K562 (cell line): Measurements from ENCODE around the gene APC2. TPM values are rescaled to one million over a fixed set of nuclear protein-coding genes. Genes with fewer than 3 reads are reported as not detected.

Source experiments
- AFF4 ChIP-seq: sonication (generic); formaldehyde crosslinking; IDR thresholded peaks from 2 replicates; pipeline ENCODE4 v1.8.0; 2023; ENCODE audit warnings: mild to moderate bottlenecking, missing genetic modification reagents
- ARNT ChIP-seq, 2 experiments: fragments of 450-650 bp; IDR thresholded peaks; 2 replicates each; pipeline ENCODE4 v1.6.1; 2016; ENCODE audit warnings: mild to moderate bottlenecking in 1 of 2
- CREB5 ChIP-seq: fragments of 250-450 bp; sonication (Bioruptor Pico); IDR thresholded peaks from 2 replicates; pipeline ENCODE4 v1.5.0; 2020; ENCODE audit warnings: mild to moderate bottlenecking
- EGR1 ChIP-seq: fragments of 450-650 bp; conservative IDR thresholded peaks from 2 replicates; pipeline ENCODE4 v1.6.1; 2017; ENCODE audit warnings: mild to moderate bottlenecking
- HNRNPL ChIP-seq: fragments of 200-400 bp; formaldehyde crosslinking; IDR thresholded peaks from 2 replicates; pipeline ENCODE4 v1.6.1; 2017; ENCODE audit warnings: low read depth, mild to moderate bottlenecking, low read length
- MEF2D ChIP-seq: conservative IDR thresholded peaks from 2 replicates; pipeline ENCODE4 v1.6.1; 2016; ENCODE audit warnings: low read depth, missing genetic modification characterization, missing compliant biosample characterization
- MYBL2 ChIP-seq, 2 experiments: fragments of 450-650 bp in 1 of 2; sonication (generic) in 1 of 2; formaldehyde crosslinking in 1 of 2; IDR thresholded peaks; 2 replicates each; pipeline versions ENCODE4 v1.6.1 to v1.8.1; 2017 to 2022; ENCODE audit warnings: borderline replicate concordance in 1 of 2, inconsistent platforms in 1 of 2, low read depth in 1 of 2, mild to moderate bottlenecking in 1 of 2, missing genetic modification reagents in 1 of 2, moderate library complexity in 1 of 2
- MYC ChIP-seq, 2 experiments: fragments of 250-450 bp in 1 of 2; sonication (Bioruptor Pico) in 1 of 2; IDR thresholded peaks; 2 replicates each; pipeline versions ENCODE4 v1.5.1 to v1.6.1; 2012 to 2021; ENCODE audit warnings: low read depth in 2 of 2, borderline replicate concordance in 1 of 2, improper control_type of control experiment in 1 of 2, low read length in 1 of 2, mild to moderate bottlenecking in 1 of 2, moderate library complexity in 1 of 2
- NCOA4 ChIP-seq: fragments of 450-650 bp; IDR thresholded peaks from 2 replicates; pipeline ENCODE4 v1.6.1; 2018; ENCODE audit warnings: mild to moderate bottlenecking; ENCODE audit not compliant: partially characterized antibody
- PCBP1 ChIP-seq: fragments of 200-400 bp; formaldehyde crosslinking; IDR thresholded peaks from 2 replicates; pipeline ENCODE4 v1.6.1; 2018; ENCODE audit warnings: mild to moderate bottlenecking, low read depth, low read length; ENCODE audit not compliant: poor library complexity, severe bottlenecking
- RBM39 ChIP-seq: fragments of 200-400 bp; formaldehyde crosslinking; optimal IDR thresholded peaks from 2 replicates; pipeline ENCODE3; 2018; ENCODE audit warnings: low read depth, low read length
- THAP7 ChIP-seq: fragments of 250-450 bp; sonication (Bioruptor Pico); IDR thresholded peaks from 2 replicates; pipeline ENCODE4 v1.5.0; 2021
- ZC3H11A ChIP-seq: IDR thresholded peaks from 2 replicates; pipeline ENCODE4 v1.6.1; 2012; ENCODE audit warnings: low read depth, low read length, improper control_type of control experiment
- ZNF165 ChIP-seq: fragments of 250-450 bp; sonication (Bioruptor Pico); IDR thresholded peaks from 2 replicates; pipeline ENCODE4 v1.4.0; 2020; ENCODE audit warnings: borderline replicate concordance
- ZNF184 ChIP-seq: sonication (generic); formaldehyde crosslinking; IDR thresholded peaks from 2 replicates; pipeline ENCODE4 v1.5.0; 2020; ENCODE audit warnings: missing genetic modification reagents
- ZNF324 ChIP-seq: fragments of 250-450 bp; sonication (Bioruptor Pico); IDR thresholded peaks from 2 replicates; pipeline ENCODE4 v1.4.0; 2020; ENCODE audit warnings: mild to moderate bottlenecking
- ZNF444 ChIP-seq: fragments of 250-450 bp; sonication (Bioruptor Pico); IDR thresholded peaks from 2 replicates; pipeline ENCODE4 v1.4.0; 2020; ENCODE audit warnings: mild to moderate bottlenecking, moderate library complexity
- ZNF589 ChIP-seq: fragments of 200-800 bp; sonication (Bioruptor generic); IDR thresholded peaks from 2 replicates; pipeline ENCODE4 v1.6.1; 2016; ENCODE audit warnings: low read depth, missing genetic modification characterization, missing compliant biosample characterization
- polyA plus RNA-seq, 8 experiments: library from polyadenylated mRNA; depleted of rRNA in 4 of 8; stranded (reverse) in 5 of 8; unstranded in 3 of 8; fragments of >200 nt; fragmentation: Nextera tagmentation in 2 of 8; fragmentation: Illumina TruSeq in 1 of 8; extraction: Ambion mirVana in 2 of 8; extraction: Trizol in 1 of 8; gene quantifications; 2 replicates each; pipeline versions ENCODE4 v1.2.1 to v1.2.3, GENCODE V29; 2011 to 2014; ENCODE audit warnings: inconsistent platforms in 1 of 8, missing spikeins in 1 of 8
- total RNA-seq, 7 experiments: library from RNA; depleted of rRNA in 6 of 7; stranded (reverse); fragments of >200 nt in 6 of 7; fragmentation: Illumina TruSeq in 2 of 7; extraction: Trizol in 2 of 7; gene quantifications; 2 replicates each; pipeline versions ENCODE4 v1.2.1 to v1.2.3, GENCODE V29; 2011 to 2021; ENCODE audit warnings: low replicate concordance in 1 of 7
- TF ChIP-seq, protein P1 (sequence below), 2 experiments: IDR thresholded peaks; 2 replicates each; pipeline ENCODE4 v1.6.1; 2011; ENCODE audit warnings: borderline replicate concordance in 1 of 2, control low read depth in 1 of 2, low read depth in 1 of 2, low read length in 1 of 2, mild to moderate bottlenecking in 1 of 2, mixed read lengths in 1 of 2, moderate library complexity in 1 of 2; ENCODE audit not compliant: insufficient read depth in 1 of 2, insufficient read length in 1 of 2, poor library complexity in 1 of 2, severe bottlenecking in 1 of 2; ENCODE audit errors: extremely low read depth in 1 of 2

The APC2 gene
- total and polyA plus RNA-seq, 9 of the 15 experiments (the other 6 are each of a cell fraction or from before 2014, with no cell fraction given), result 0.01 to 0.40 (median 0.05) TPM; not detected in 3

GRCh38 chr19:1400281-1401137, 49.4 kb upstream of the APC2 start (continued):
- TF ChIP-seq ZC3H11A, result no peak
- TF ChIP-seq MYC (IDR thresholded peaks at IDR 0.05; ENCODE audit: low read depth, low read length), result no peak
- peak; percentile 39; the same call in 1 of the 2 replicates for TF ChIP-seq MYC (CRISPR knock-in tag; IDR thresholded peaks at IDR 0.05; ENCODE audit: borderline replicate concordance, low read depth)
- peak; percentile 59 for TF ChIP-seq EGR1
- no peak for TF ChIP-seq AFF4 (CRISPR knock-in tag)
- TF ChIP-seq HNRNPL, result no peak
- TF ChIP-seq THAP7 (CRISPR knock-in tag), result no peak
- peak; percentile 42 for TF ChIP-seq RBM39
- TF ChIP-seq CREB5 (CRISPR knock-in tag), result no peak
- TF ChIP-seq ZNF184 (CRISPR knock-in tag), result no peak
- TF ChIP-seq MYBL2 (IDR thresholded peaks at IDR 0.05; ENCODE audit: low read depth), result no peak
- TF ChIP-seq MYBL2 (CRISPR knock-in tag; IDR thresholded peaks at IDR 0.05; ENCODE audit: borderline replicate concordance), result no peak
- TF ChIP-seq NCOA4, result no peak
- no peak for TF ChIP-seq ZNF589 (CRISPR knock-in tag)
- no peak for TF ChIP-seq ZNF324
- peak; percentile 68; the same call in 1 of the 2 replicates for TF ChIP-seq ZNF444 (CRISPR knock-in tag)
- TF ChIP-seq MEF2D (tag), result 0 out of 2 replicates have a peak, but pooled peaks have one; percentile 38
- no peak for TF ChIP-seq ZNF165 (CRISPR knock-in tag)
- peak; percentile 15 for TF ChIP-seq PCBP1
- TF ChIP-seq ARNT (IDR thresholded peaks at IDR 0.05), result no peak
- TF ChIP-seq, protein P1, sequence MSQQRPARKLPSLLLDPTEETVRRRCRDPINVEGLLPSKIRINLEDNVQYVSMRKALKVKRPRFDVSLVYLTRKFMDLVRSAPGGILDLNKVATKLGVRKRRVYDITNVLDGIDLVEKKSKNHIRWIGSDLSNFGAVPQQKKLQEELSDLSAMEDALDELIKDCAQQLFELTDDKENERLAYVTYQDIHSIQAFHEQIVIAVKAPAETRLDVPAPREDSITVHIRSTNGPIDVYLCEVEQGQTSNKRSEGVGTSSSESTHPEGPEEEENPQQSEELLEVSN (IDR thresholded peaks at IDR 0.05; ENCODE audit: borderline replicate concordance in 1 of 2, extremely low read depth in 1 of 2, insufficient read depth in 1 of 2, insufficient read length in 1 of 2, low read depth in 1 of 2, low read length in 1 of 2, poor library complexity in 1 of 2, severe bottlenecking in 1 of 2), result no peak
